HG02623 (cell line): ENCODE data around the gene NDUFB10.
"Not testable (repeated sequence)": the region's sequence is repeated elsewhere in the genome, so short reads cannot be mapped to it uniquely, and the experiment has no call there.

Experiments used
- ATAC-seq: cut with Tn5 transposase; IDR thresholded peaks from one replicate; pipeline ENCODE4 v1.9.1; 2021; ENCODE audit warnings: moderate library complexity; ENCODE audit not compliant: unreplicated experiment

The NDUFB10 gene

GRCh38 chr16:1959269-1960039 lies at the start of gene NDUFB10:
NDUFB10 (plus strand) TSS chr16:1959538; CDS start chr16:1959625, 87 bp downstream.
- peak; percentile 70 for ATAC-seq

- ATAC-seq: no peak
These were observed 49.6 kb upstream of the NDUFB10 start for GRCh38 chr16:1909561-1910231.

- ATAC-seq: no peak
These were observed 47.7 kb upstream of the NDUFB10 start for GRCh38 chr16:1911467-1912214.

GRCh38 chr16:1912215-1912543 lies 47.2 kb upstream of the NDUFB10 start:
- ATAC-seq: no peak

GRCh38 chr16:1913327-1914083 lies 45.8 kb upstream of the NDUFB10 start:
- no peak for ATAC-seq

GRCh38 chr16:1914084-1914608 lies 45.2 kb upstream of the NDUFB10 start:
- ATAC-seq: no peak

- no peak for ATAC-seq
These were observed 44.4 kb upstream of the NDUFB10 start for GRCh38 chr16:1914988-1915387.

- no peak for ATAC-seq
These were observed 43.4 kb upstream of the NDUFB10 start for GRCh38 chr16:1915732-1916639.

- ATAC-seq: no peak
These were observed 42.7 kb upstream of the NDUFB10 start for GRCh38 chr16:1916640-1916990.

GRCh38 chr16:1917056-1917664 lies 42.2 kb upstream of the NDUFB10 start:
- ATAC-seq: no peak

- no peak for ATAC-seq
These were observed 41.5 kb upstream of the NDUFB10 start for GRCh38 chr16:1917665-1918350.

- no peak for ATAC-seq
These were observed 40.7 kb upstream of the NDUFB10 start, which contains the start of gene HS3ST6 for GRCh38 chr16:1918351-1919326. HS3ST6 (minus strand) TSS chr16:1918415; CDS start chr16:1918323, 92 bp downstream.

GRCh38 chr16:1919327-1919998 lies 39.9 kb upstream of the NDUFB10 start:
- no peak for ATAC-seq

GRCh38 chr16:1920122-1920521 lies 39.2 kb upstream of the NDUFB10 start:
- ATAC-seq: not testable (repeated sequence)

- ATAC-seq: no peak
These were observed 38.6 kb upstream of the NDUFB10 start for GRCh38 chr16:1920727-1921171.

GRCh38 chr16:1922357-1922756 lies 37.0 kb upstream of the NDUFB10 start:
- no peak for ATAC-seq
